DND-41 (cell line): Measurements from ENCODE around the gene C1orf141.

ENCODE experiments used
- ATAC-seq: fragments of 200-7000 bp; cut with Tn5 transposase; 3 replicates; pipeline ENCODE4 v1.9.1; 2021; ENCODE audit warnings: low read depth; ENCODE audit not compliant: insufficient read depth
- DNase-seq: peaks from one replicate; pipeline ENCODE4 v3.0.0-alpha.2; 2020
- H2AFZ ChIP-seq: 2 replicates; pipeline ENCODE4 v1.6.0; 2012; ENCODE audit warnings: low read depth, low read length
- H3K27ac ChIP-seq: 2 replicates; pipeline ENCODE4 v1.5.1; 2012; ENCODE audit warnings: low read length, inconsistent platforms
- H3K27me3 ChIP-seq: fragments of 200-600 bp; sonication (generic); 2 replicates; pipeline ENCODE4 v1.6.0; 2012; ENCODE audit warnings: low read length, mild to moderate bottlenecking, inconsistent platforms; ENCODE audit not compliant: insufficient read depth, poor library complexity
- H3K36me3 ChIP-seq: 2 replicates; pipeline ENCODE4 v1.5.1; 2012; ENCODE audit warnings: low read length, inconsistent platforms; ENCODE audit not compliant: insufficient read depth
- H3K4me1 ChIP-seq: 2 replicates; pipeline ENCODE4 v1.5.1; 2012; ENCODE audit warnings: mild to moderate bottlenecking, low read length; ENCODE audit not compliant: insufficient read depth
- H3K4me2 ChIP-seq: 2 replicates; pipeline ENCODE4 v1.6.0; 2012; ENCODE audit warnings: mild to moderate bottlenecking, moderate library complexity, low read length, inconsistent platforms; ENCODE audit not compliant: insufficient read depth
- H3K4me3 ChIP-seq, 2 experiments: fragments of 200-600 bp in 1 of 2; shearing (Covaris generic) in 1 of 2; 2 replicates each; pipeline ENCODE4 v1.5.1; 2012 to 2016; ENCODE audit warnings: inconsistent platforms in 2 of 2, low read length in 2 of 2, mild to moderate bottlenecking in 2 of 2, low read depth in 1 of 2, moderate library complexity in 1 of 2
- H3K79me2 ChIP-seq: 2 replicates; pipeline ENCODE4 v1.6.0; 2012; ENCODE audit warnings: low read length, inconsistent platforms; ENCODE audit not compliant: insufficient read depth
- H3K9ac ChIP-seq: 2 replicates; pipeline ENCODE4 v1.6.0; 2012; ENCODE audit warnings: low read depth, mild to moderate bottlenecking, inconsistent platforms, low read length, moderate library complexity
- H3K9me3 ChIP-seq: 2 replicates; pipeline ENCODE4 v1.5.1; 2012; ENCODE audit warnings: low read length, moderate library complexity, mild to moderate bottlenecking, inconsistent platforms; ENCODE audit not compliant: insufficient read depth, severe bottlenecking
- H4K20me1 ChIP-seq: 2 replicates; pipeline ENCODE4 v1.6.0; 2012; ENCODE audit warnings: low read length; ENCODE audit not compliant: insufficient read depth
- EZH2 ChIP-seq: IDR thresholded peaks from 3 replicates; pipeline ENCODE4 v1.6.1; 2012; ENCODE audit warnings: borderline replicate concordance, low read depth, mild to moderate bottlenecking, moderate library complexity, low read length, inconsistent platforms; ENCODE audit not compliant: severe bottlenecking
- TF ChIP-seq, protein P1 (sequence below): IDR thresholded peaks from 2 replicates; pipeline ENCODE4 v1.5.1; 2012; ENCODE audit warnings: borderline replicate concordance, low read length, moderate library complexity, mild to moderate bottlenecking; ENCODE audit not compliant: poor library complexity, severe bottlenecking; ENCODE audit errors: extremely low read depth

Gene C1orf141

DNA sequence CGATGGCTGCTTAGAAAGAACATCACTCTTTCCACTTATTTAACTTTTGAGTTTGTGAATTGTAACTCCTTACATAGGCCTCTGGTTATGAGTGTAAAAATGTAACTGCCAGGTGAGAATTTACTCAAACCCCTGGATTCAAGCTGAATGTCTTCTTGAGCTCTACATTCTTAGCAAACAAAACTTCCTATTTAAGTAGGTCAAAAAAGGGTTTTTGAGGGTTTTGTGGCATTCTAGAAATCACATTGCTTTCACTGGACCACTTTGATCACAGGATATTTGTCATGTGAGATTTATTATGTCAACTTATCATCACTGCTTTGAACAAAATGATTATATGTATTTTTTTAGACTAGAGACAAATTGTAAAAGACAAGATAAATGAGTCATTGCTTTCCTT is 37.2 kb upstream of the C1orf141 start:
- no peak overlapping the region for H3K9ac ChIP-seq
- H4K20me1 ChIP-seq = no peaks in the 10 kb centered on the region; the same call in 1 of the 2 replicates
- H3K27me3 ChIP-seq = peaks cover 15% of the 10 kb centered on the region
- no peak overlapping the region for H3K27ac ChIP-seq
- peaks cover 28% of the 10 kb centered on the region for H3K4me1 ChIP-seq
- no peaks in the 10 kb centered on the region for H3K9me3 ChIP-seq
- H3K4me3 ChIP-seq = no peak overlapping the region
- no peak overlapping the region for H3K4me2 ChIP-seq
- DNase-seq (no peak), ATAC-seq (no peak)
- no peaks in the 10 kb centered on the region for H3K79me2 ChIP-seq
- no peak for TF ChIP-seq EZH2
- TF ChIP-seq, protein P1, sequence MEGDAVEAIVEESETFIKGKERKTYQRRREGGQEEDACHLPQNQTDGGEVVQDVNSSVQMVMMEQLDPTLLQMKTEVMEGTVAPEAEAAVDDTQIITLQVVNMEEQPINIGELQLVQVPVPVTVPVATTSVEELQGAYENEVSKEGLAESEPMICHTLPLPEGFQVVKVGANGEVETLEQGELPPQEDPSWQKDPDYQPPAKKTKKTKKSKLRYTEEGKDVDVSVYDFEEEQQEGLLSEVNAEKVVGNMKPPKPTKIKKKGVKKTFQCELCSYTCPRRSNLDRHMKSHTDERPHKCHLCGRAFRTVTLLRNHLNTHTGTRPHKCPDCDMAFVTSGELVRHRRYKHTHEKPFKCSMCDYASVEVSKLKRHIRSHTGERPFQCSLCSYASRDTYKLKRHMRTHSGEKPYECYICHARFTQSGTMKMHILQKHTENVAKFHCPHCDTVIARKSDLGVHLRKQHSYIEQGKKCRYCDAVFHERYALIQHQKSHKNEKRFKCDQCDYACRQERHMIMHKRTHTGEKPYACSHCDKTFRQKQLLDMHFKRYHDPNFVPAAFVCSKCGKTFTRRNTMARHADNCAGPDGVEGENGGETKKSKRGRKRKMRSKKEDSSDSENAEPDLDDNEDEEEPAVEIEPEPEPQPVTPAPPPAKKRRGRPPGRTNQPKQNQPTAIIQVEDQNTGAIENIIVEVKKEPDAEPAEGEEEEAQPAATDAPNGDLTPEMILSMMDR = no peak
- H2AFZ ChIP-seq = no peak overlapping the region
- H3K36me3 ChIP-seq = no peaks in the 10 kb centered on the region

DNA sequence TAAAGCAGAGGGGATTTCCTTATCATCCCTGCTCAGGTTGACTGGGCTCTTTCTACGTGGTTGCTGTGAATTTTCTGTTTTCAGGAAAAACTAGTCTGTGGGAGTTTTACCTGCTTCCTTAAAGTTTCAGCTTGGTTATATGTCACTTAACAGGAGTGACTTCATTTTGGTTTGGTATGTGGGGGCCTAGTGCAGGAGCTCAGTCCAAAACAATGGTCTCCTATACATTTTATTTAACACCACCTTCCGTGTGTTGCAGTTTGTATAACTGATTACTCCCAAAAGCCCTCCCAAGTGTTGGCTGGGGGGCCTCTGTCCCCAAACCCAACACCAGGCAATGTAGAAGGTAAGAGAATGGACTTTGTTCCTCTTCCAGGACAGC is 36.8 kb upstream of the C1orf141 start:
- H3K27me3 ChIP-seq = peaks cover 16% of the 10 kb centered on the region
- no peaks in the 10 kb centered on the region for H3K9me3 ChIP-seq
- peaks cover 28% of the 10 kb centered on the region for H3K4me1 ChIP-seq
- DNase-seq (no peak), ATAC-seq (no peak)
- no peaks in the 10 kb centered on the region for H3K79me2 ChIP-seq
- no peaks in the 10 kb centered on the region; the same call in 1 of the 2 replicates for H4K20me1 ChIP-seq
- no peak overlapping the region for H3K27ac ChIP-seq
- no peak overlapping the region for H3K4me3 ChIP-seq
- H3K9ac ChIP-seq = no peak overlapping the region
- TF ChIP-seq, protein P1 = no peak
- no peak for TF ChIP-seq EZH2
- no peak overlapping the region for H2AFZ ChIP-seq
- H3K4me2 ChIP-seq = peak overlapping the region; percentile 14; the same call in 1 of the 2 replicates
- no peaks in the 10 kb centered on the region for H3K36me3 ChIP-seq

DNA sequence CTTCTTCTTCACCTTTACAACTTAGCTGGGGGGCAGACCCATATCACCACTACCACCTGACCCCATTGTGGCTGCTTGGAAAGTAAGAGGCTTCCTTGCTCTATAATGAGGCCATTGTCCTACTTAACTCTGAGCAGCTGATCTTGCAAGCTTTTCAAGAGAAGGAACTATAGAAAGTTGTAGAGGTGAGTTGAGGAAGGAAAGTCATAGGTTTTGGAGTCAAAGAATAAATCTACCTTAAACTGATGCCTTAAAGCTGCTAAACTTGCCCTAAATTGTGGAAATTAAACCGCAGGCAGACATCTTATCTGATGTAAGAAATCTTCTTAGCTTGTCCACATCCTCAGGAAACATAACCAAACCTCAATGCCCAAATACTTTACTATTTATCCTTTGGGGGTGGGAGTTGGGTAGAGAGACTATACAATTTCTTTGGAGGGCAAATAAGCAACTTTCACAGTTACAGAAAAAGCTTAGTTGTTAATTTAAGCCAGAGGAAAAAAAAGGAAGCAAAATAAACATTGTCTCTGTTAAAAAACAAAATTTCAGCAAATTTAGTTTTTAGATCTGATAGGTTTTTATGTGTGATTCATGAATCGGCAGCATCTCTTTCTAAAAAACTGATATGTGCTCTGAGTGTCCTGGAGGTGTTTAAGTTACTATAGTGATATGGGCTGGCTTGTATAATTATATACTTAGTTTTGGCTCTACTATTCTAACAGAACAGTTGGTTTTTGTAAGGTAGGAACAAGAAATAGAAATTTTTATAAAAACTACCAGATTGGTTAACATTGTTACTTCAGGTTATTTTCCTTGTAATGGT is 36.2 kb upstream of the C1orf141 start:
- DNase-seq (peak; percentile 11), ATAC-seq (peak; percentile 91)
- Histone ChIP-seq H3K36me3 (no peaks in the 10 kb centered on the region), H3K4me1 (peaks cover 28% of the 10 kb centered on the region), H2AFZ (no peak overlapping the region), H3K27ac (no peak overlapping the region), H4K20me1 (no peaks in the 10 kb centered on the region; the same call in 1 of the 2 replicates), H3K79me2 (no peaks in the 10 kb centered on the region), H3K27me3 (peaks cover 16% of the 10 kb centered on the region), H3K9me3 (no peaks in the 10 kb centered on the region), H3K4me3 (no peak overlapping the region), H3K9ac (no peak overlapping the region), H3K4me2 (peak overlapping the region; percentile 14; the same call in 1 of the 2 replicates)
- TF ChIP-seq, protein P1 = no peak
- TF ChIP-seq EZH2 = no peak
